GM18951 (cell line): ENCODE data around the gene PPP3R2.
"Not testable (repeated sequence)": the region's sequence is repeated elsewhere in the genome, so short reads cannot be mapped to it uniquely, and the experiment has no call there.

Source experiments
- POLR2A ChIP-seq: IDR thresholded peaks from 4 replicates; pipeline ENCODE4 v1.6.1; 2011; ENCODE audit warnings: mild to moderate bottlenecking; ENCODE audit not compliant: insufficient read length, insufficient read depth; ENCODE audit errors: extremely low read depth
- in situ Hi-C: fragments of 300-500 bp; cut with MboI; formaldehyde crosslinking; loops from one replicate; pipeline ENCODE4 v1.12.0; 2022; ENCODE audit warnings: low sequenced_read_pairs, mixed read lengths, inconsistent platforms; ENCODE audit not compliant: unreplicated experiment

The PPP3R2 gene

GRCh38 chr9:101605547-101605946 is 10.8 kb upstream of the PPP3R2 start:
- in situ Hi-C loops, result no loop called here
- no peak for TF ChIP-seq POLR2A

- TF ChIP-seq POLR2A, result no peak
- in situ Hi-C loops, result no loop called here
These were observed 9.5 kb upstream of the PPP3R2 start for GRCh38 chr9:101604296-101604695.

- no peak for TF ChIP-seq POLR2A
These were observed 7.4 kb upstream of the PPP3R2 start for GRCh38 chr9:101601904-101602765.

GRCh38 chr9:101593345-101593744 is 1.4 kb downstream of the PPP3R2 start:
- no peak for TF ChIP-seq POLR2A
- in situ Hi-C loops, result no loop called here

More at GRCh38 chr9:101601904-101602765, 7.4 kb upstream of the PPP3R2 start:
- in situ Hi-C loops, result no loop called here

GRCh38 chr9:101592788-101593187 is 2.0 kb downstream of the PPP3R2 start:
- no peak for TF ChIP-seq POLR2A
- in situ Hi-C loops, result no loop called here

GRCh38 chr9:101591787-101592446 is 2.9 kb downstream of the PPP3R2 start:
- no peak for TF ChIP-seq POLR2A
- in situ Hi-C loops, result no loop called here

- in situ Hi-C loops, result no loop called here
- no peak for TF ChIP-seq POLR2A
These were observed 3.9 kb downstream of the PPP3R2 start for GRCh38 chr9:101590901-101591300.

- in situ Hi-C loops, result not testable (repeated sequence)
These were observed 4.7 kb downstream of the PPP3R2 start for GRCh38 chr9:101590074-101590473.

GRCh38 chr9:101587332-101588043 is 7.3 kb downstream of the PPP3R2 start:
- TF ChIP-seq POLR2A, result no peak
- in situ Hi-C loops, result no loop called here

- no peak for TF ChIP-seq POLR2A
- in situ Hi-C loops, result no loop called here
These were observed 8.1 kb downstream of the PPP3R2 start for GRCh38 chr9:101586651-101587050.

GRCh38 chr9:101585740-101586139 is 9.0 kb downstream of the PPP3R2 start:
- in situ Hi-C loops, result no loop called here

GRCh38 chr9:101582553-101582952 is 12.2 kb downstream of the PPP3R2 start:
- in situ Hi-C loops, result no loop called here
- TF ChIP-seq POLR2A, result no peak

More at GRCh38 chr9:101585740-101586139, 9.0 kb downstream of the PPP3R2 start:
- no peak for TF ChIP-seq POLR2A

GRCh38 chr9:101579711-101580545 is 14.8 kb downstream of the PPP3R2 start:
- in situ Hi-C loops, result no loop called here
- TF ChIP-seq POLR2A, result no peak
